Nephron (organoid): ENCODE results near the gene DUSP15.
A peak's percentile ranks its signal among the peaks of the same experiment; 100 is the strongest.

Source experiments
- H3K27ac Mint-ChIP-seq, 3 experiments: 2 replicates each; pipeline ENCODE4 v1.8.0; 2020; ENCODE audit warnings: mixed read lengths in 3 of 3, mild to moderate bottlenecking in 2 of 3, moderate library complexity in 1 of 3
- H3K27me3 Mint-ChIP-seq: 2 replicates; pipeline ENCODE4 v1.8.0; 2021; ENCODE audit warnings: low read depth, mild to moderate bottlenecking, moderate library complexity, mixed read lengths
- H3K36me3 Mint-ChIP-seq: 2 replicates; pipeline ENCODE4 v1.8.0; 2020; ENCODE audit warnings: low read depth, mixed read lengths
- H3K4me1 Mint-ChIP-seq: 2 replicates; pipeline ENCODE4 v1.8.0; 2020; ENCODE audit warnings: mixed read lengths
- H3K4me3 Mint-ChIP-seq, 3 experiments: 2 replicates each; pipeline ENCODE4 v1.8.0; 2020; ENCODE audit warnings: mild to moderate bottlenecking in 3 of 3, mixed read lengths in 3 of 3, moderate library complexity in 2 of 3
- H3K9me3 Mint-ChIP-seq: 2 replicates; pipeline ENCODE4 v1.8.0; 2020; ENCODE audit warnings: mixed read lengths
- CTCF ChIP-seq, 3 experiments: fragments of 200-600 bp; sonication (generic); IDR thresholded peaks; one replicate each; pipeline ENCODE4 v1.5.0; 2021; ENCODE audit warnings: antibody characterized with exemption in 3 of 3; ENCODE audit not compliant: unreplicated experiment in 3 of 3

The DUSP15 gene

GRCh38 chr20:31822421-31823330, 47.7 kb downstream of the DUSP15 start:
- Mint-ChIP-seq H3K4me1 (peaks cover 46% of the 10 kb centered on the region), H3K9me3 (no peaks in the 10 kb centered on the region), H3K4me3 (peak overlapping the region; percentile 9 to 27 (median 19)), H3K36me3 (no peaks in the 10 kb centered on the region), H3K27me3 (no peaks in the 10 kb centered on the region), H3K27ac (peak overlapping the region; percentile 49 to 89 (median 83))
- peak; percentile 99 to 100 (median 99) for TF ChIP-seq CTCF (IDR thresholded peaks at IDR 0.05; ENCODE audit: unreplicated experiment in 3 of 3)

- Mint-ChIP-seq H3K4me1 (peaks cover 55% of the 10 kb centered on the region), H3K27ac (peak overlapping the region in 1 of 3 experiments; percentile 62), H3K27me3 (no peaks in the 10 kb centered on the region), H3K4me3 (no peak overlapping the region), H3K36me3 (no peaks in the 10 kb centered on the region), H3K9me3 (no peaks in the 10 kb centered on the region)
- no peak for TF ChIP-seq CTCF (IDR thresholded peaks at IDR 0.05; ENCODE audit: unreplicated experiment in 3 of 3)
These were observed 48.9 kb downstream of the DUSP15 start for GRCh38 chr20:31821427-31821826.

- Mint-ChIP-seq H3K27me3 (peaks cover under 1% of the 10 kb centered on the region), H3K27ac (no peak overlapping the region), H3K9me3 (no peaks in the 10 kb centered on the region), H3K4me3 (peak overlapping the region in 1 of 3 experiments; percentile 18), H3K36me3 (no peaks in the 10 kb centered on the region), H3K4me1 (peaks cover 62% of the 10 kb centered on the region)
- TF ChIP-seq CTCF (IDR thresholded peaks at IDR 0.05; ENCODE audit: unreplicated experiment in 3 of 3), result no peak
These were observed 50.1 kb downstream of the DUSP15 start for GRCh38 chr20:31820228-31820627.

GRCh38 chr20:31819083-31819784, 51.1 kb downstream of the DUSP15 start, which contains the start of gene MYLK2:
MYLK2 (plus strand) TSS chr20:31819356; CDS start chr20:31819581, 225 bp downstream.
- H3K4me3 Mint-ChIP-seq, result peak within 1 kb of the TSS in 1 of 3 experiments; percentile 57
- H3K27me3 Mint-ChIP-seq, result peaks cover 3% of the 10 kb centered on the region
- peaks cover 66% of the 10 kb centered on the region for H3K4me1 Mint-ChIP-seq
- no peak within 1 kb of the TSS for H3K27ac Mint-ChIP-seq
- no peak for TF ChIP-seq CTCF (IDR thresholded peaks at IDR 0.05; ENCODE audit: unreplicated experiment in 3 of 3)
- H3K36me3 Mint-ChIP-seq, result no peaks in the 10 kb centered on the region
- H3K9me3 Mint-ChIP-seq, result no peaks in the 10 kb centered on the region

- no peak for TF ChIP-seq CTCF (IDR thresholded peaks at IDR 0.05; ENCODE audit: unreplicated experiment in 3 of 3)
- H3K27me3 Mint-ChIP-seq, result peaks cover 3% of the 10 kb centered on the region
- no peak overlapping the region for H3K4me3 Mint-ChIP-seq
These were observed 51.9 kb downstream of the DUSP15 start for GRCh38 chr20:31818376-31818908.

More at GRCh38 chr20:31818376-31818908, 51.9 kb downstream of the DUSP15 start:
- Mint-ChIP-seq H3K9me3 (no peaks in the 10 kb centered on the region), H3K4me1 (peaks cover 59% of the 10 kb centered on the region), H3K36me3 (no peaks in the 10 kb centered on the region), H3K27ac (no peak overlapping the region)
